DMS 273 (cell line): Measurements from ENCODE around the gene AKR1C4.

Source experiments
- DNase-seq: peaks from one replicate; lab custom pipeline; 2025; ENCODE audit not compliant: unreplicated experiment; lab: John Stamatoyannopoulos, UW

Gene AKR1C4

DNA sequence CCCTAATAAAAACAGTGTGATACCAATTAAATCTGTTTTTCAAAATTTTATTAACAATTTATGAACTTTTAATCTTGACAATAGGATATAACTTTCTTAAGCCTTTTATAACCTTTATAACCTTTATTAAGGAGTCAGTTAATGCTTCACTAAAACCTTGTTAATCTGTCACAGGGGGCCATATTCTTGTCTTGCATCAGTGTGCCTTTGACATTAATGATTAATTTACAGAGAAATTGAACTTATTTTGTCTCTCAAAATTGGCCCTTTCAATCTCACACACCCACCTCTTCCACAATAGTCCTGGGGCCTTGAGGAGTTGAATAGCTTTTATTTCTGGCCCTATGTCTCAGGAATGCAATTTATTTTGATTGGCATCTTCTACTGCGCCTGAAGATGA, 68.5 kb downstream of the AKR1C4 start:
- DNase-seq = no peak

DNA sequence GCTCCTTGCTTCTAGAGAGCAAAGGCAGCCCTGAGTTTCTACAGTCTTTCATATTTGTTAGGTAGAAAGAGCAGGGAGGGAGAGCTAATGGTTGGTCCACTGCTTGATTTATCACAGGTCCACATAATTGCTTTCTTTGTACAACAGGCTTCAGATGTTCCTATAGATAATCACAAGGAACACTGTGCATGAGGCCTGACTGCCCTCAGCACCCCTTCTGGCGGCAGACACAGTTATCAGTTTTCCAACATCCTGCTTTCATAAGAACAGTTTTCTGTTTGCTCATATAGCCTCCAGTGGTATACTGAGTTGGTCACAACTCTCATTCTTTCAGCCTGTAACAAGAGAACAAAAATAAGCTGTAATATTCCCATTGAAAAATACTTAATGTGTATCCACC, 69.7 kb downstream of the AKR1C4 start:
- DNase-seq = no peak

DNA sequence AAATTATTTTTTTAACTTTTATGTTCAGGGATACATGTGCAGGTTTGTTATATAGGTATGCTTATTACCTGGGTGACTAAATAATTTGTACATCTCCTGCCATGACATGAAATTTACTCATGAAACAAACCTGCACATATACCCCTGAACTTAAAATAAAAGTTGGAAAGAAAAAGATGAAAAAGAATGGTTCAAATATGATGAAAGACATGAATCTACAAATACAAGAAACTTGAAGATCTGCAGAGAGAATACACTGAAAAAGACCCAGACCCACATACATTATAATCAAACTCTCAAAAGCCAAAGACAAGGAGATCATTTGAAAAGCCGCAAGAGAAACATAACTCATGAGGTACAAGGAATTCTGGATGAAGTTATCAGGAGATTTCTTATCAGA, 70.2 kb downstream of the AKR1C4 start:
- DNase-seq = no peak

DNA sequence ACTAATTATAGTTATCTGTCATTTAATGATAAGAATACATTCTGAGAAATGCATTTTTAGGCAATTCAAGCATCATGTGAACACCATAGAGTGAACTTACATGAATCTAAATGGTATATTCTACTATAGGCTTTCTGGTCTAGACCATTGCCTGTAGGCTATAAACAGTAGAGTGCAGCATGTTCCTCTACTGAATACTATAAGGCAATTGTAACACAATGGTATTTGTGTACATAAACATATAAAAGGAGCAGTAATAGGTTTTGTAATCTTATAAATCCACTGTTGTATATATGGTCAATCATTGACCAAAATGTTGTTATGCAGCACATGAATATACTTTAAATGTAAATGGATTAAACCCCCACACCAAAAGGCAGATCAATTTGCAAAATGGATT, 71.6 kb downstream of the AKR1C4 start:
- DNase-seq = no peak
